ENCODE measurements around the gene OR5T2. TPM values are rescaled to one million over a fixed set of nuclear protein-coding genes. Genes with fewer than 3 reads are reported as not detected.
"Not testable (repeated sequence)": the region's sequence is repeated elsewhere in the genome, so short reads cannot be mapped to it uniquely, and the experiment has no call there.

The OR5T2 gene
- not detected for polyA plus RNA-seq (2012; ENCODE audit: insufficient read depth, insufficient read length)

DNA sequence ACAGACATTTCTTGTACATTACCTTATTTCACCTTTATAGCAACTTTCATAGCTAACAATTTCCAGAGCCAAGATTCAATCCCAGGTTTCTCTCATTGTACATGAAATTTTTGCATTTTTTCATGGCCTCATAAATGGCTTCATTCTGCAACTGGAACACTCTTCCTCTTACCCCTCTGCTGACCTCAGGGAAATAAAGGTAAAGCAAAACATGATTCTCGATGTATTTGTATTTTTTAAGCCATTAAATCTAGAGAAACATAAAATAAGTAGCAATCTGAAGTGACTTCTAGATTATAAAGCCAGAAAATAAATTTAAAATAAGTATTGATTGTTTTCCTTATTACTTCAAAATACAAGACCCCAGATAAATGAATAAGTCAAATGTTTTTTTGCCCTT, at the start of gene OR5T2:
Gene OR5T2, minus strand, starts transcription at position 101 of the 400 bp plus-strand sequence. CDS start 1,193 bp downstream, outside the sequence.
- H3K4me3 ChIP-seq (ENCODE audit: low read length), result no peak within 1 kb of the TSS
- no peak for DNase-seq (ENCODE audit: low read depth, low spot score)

- no peak within 1 kb of the TSS for H3K4me3 ChIP-seq (ENCODE audit: low read length)
- DNase-seq (ENCODE audit: low read depth, low spot score), result no peak
These were observed 39.8 kb upstream of the OR5T2 start, which contains the start of gene OR5T1 for GRCh38 chr11:56273854-56274253. Gene OR5T1, plus strand, starts transcription at chr11:56274154. Its CDS starts 1,485 bp downstream, at chr11:56275639.

DNA sequence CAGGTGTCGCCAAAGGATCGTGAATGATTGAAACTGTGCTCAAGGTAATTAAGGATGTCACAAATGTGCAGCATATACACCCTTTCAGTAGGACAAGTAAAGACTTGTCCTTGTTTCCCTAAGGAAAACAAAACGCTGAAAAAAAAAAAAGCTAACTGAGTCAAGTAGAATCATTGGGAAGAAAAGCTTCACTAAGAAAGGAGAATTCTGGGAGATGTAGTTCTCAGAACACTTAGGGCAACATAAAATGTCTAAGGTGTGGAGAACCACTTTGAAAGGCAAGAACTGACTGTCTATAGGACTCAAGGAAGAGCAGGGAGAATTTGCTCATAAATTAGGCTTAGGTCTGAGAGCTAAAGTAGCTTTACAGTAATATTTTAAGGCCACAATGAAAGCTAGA, 37.0 kb upstream of the OR5T2 start:
- H3K4me3 ChIP-seq (ENCODE audit: low read length), result no peak overlapping the region
- DNase-seq (ENCODE audit: low read depth, low spot score), result no peak

DNA sequence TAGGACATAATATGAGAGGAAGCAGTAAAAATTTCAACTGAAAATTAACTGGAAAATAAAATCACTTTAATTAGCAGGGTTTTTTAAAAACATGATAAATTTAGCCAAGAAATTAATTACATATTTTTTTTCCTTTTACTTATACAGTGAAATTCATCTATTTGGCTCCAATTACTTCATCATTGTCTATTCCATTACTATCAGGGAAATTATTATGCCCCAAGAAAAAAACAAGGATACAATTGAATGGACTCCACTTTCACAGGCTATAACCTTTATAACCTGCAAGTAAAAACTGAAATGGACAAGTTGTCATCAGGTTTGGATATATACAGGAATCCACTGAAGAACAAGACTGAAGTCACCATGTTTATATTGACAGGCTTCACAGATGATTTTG, 17.9 kb upstream of the OR5T2 start, which contains the start of gene OR5T3:
Gene OR5T3, plus strand, starts transcription at position 301 of the 400 bp plus-strand sequence. Its CDS starts 0 bp downstream, at position 301.
- DNase-seq (ENCODE audit: low read depth, low spot score), result no peak
- no peak within 1 kb of the TSS for H3K4me3 ChIP-seq (ENCODE audit: low read length)

DNA sequence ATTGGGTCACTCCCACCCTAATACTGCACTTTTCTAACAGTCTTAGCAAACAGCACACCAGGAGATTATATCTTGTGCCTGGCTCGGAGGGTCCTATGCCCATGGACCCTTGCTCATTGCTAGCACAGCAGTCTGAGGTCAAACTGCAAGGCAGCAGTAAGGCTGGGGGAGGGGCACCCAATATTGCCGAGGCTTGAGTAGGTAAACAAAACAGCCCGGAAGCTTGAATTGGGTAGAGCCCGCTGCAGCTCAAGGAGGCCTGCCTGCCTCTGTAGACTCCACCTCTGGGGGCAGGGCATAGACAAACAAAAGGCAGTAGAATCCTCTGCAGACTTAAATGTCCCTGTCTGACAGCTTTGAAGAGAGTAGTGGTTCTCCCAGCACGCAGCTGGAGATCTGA, 14.3 kb downstream of the OR5T2 start:
- not testable (repeated sequence) for H3K4me3 ChIP-seq (ENCODE audit: low read length); DNase-seq (ENCODE audit: low read depth, low spot score)

DNA sequence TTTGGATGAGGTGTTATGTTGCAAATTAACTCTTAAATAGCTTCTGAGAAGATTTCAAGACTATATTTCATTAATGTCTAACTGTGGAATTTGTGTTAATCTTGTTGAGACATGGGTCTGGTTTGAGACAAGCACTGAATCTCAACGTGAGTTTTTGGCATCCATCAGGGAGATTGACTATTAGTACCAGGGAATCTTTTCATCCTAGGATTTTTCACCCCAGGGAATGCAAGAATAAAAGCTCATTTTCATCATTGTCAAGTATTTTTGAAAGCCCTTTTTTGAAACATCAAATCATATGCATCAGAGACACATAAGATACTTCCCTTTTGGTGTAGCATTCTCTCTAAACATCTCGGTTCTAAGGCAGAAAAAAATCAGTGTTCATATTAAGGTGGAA, 19.5 kb downstream of the OR5T2 start:
- no peak overlapping the region for H3K4me3 ChIP-seq (ENCODE audit: low read length)
- DNase-seq (ENCODE audit: low read depth, low spot score), result no peak

DNA sequence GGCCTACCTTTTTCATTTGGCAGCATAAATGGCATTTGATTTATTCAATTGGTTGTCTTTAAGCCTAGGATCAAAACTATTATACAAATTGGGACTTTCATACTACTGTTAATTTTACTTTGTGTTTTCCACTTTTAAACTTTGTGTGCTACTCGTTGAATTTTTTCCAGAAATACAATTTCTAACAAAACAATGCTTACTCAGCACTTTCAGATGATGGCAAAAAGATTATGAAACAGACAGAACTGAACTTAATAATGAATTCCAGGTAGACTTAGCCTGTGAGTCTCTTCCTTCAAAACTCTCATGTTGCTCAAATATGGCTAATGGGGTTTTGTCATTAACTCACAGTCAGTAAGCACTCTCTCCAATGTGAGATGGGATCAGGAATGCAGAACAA, 26.3 kb downstream of the OR5T2 start:
- no peak overlapping the region for H3K4me3 ChIP-seq (ENCODE audit: low read length)
- DNase-seq (ENCODE audit: low read depth, low spot score), result no peak

DNA sequence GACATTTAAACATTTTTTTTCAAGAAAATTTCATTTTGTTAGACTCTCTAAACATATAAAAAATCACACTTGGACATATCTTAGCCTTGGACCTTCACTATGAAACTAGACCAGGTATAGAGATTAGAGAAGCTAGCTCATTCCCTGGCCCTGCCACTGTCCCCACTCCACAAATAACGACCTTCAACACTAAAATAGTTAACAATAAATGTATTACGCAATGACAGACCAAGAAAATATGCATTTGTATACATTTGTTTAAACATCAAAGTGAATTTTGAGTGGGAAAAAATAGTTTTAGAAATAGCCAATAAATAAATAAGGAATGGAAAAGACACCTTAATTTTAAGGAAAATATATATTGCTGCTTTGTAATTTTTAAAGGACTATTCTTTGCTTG, 36.7 kb downstream of the OR5T2 start:
- no peak overlapping the region for H3K4me3 ChIP-seq (ENCODE audit: low read length)
- no peak for DNase-seq (ENCODE audit: low read depth, low spot score)

DNA sequence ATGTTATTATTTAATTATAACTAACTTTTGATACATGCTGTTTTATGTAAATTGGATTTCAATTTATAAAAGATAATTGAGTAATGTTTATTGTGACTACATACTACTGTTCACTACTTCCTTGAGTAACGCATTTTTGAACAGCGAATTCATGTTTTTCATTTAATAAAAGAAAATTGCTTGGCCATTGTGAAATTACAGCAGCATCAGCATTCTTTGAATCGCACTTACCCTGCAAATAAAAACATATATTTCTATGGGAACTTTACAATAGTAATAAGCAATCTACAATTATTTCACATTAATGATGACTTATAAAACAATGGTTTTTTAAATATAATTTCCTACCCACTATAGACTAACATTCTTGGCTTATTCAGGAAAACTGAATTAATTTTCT, 37.4 kb downstream of the OR5T2 start:
- no peak overlapping the region for H3K4me3 ChIP-seq (ENCODE audit: low read length)
- no peak for DNase-seq (ENCODE audit: low read depth, low spot score)

DNA sequence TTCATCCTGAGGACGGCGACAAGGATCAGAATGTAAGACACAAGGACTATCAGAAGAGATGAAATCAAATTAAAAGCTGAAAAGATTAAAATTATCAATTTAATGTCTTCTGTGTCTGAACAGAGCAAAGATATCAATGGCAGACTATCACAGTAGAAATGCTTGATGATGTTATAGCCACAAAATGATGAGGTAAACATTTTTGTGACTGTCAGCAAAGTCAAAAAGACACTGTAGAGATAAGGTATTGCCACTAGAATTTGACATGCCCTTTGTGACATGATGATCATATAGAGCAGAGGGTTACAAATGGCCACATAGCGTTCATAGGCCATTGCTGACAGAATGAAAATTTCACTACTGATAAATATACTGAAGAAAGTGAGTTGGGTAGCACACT, 45.5 kb downstream of the OR5T2 start:
- no peak for DNase-seq (ENCODE audit: low read depth, low spot score)
- H3K4me3 ChIP-seq (ENCODE audit: low read length), result no peak overlapping the region

DNA sequence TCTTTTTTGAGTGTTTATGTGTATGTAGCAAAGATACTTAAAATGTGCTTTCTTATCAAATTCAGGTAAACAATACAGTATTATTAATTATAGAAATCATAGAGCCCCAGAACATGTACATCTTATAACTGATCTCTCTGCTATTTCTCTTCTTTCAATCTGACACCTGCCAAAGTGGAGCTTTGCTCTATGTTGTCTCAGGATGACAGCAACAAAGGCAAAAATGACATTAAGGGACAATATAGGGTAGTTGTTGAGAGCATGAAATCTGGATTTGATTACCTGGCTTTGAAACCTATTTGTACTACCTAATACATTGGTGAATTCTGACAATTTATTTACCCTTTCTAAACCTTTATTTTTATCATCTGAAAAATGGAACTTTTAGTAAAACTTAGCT, 50.6 kb downstream of the OR5T2 start:
- no peak overlapping the region for H3K4me3 ChIP-seq (ENCODE audit: low read length)
- no peak for DNase-seq (ENCODE audit: low read depth, low spot score)

All from Jurkat, Clone E6-1 (cell line).